GM11168 (cell line): ENCODE results near the gene DST.
"Not testable (repeated sequence)": the region's sequence is repeated elsewhere in the genome, so short reads cannot be mapped to it uniquely, and the experiment has no call there.

Experiments used
- in situ Hi-C: fragments of 300-500 bp; cut with MboI; formaldehyde crosslinking; loops from one replicate; pipeline ENCODE4 v1.12.0; 2022; ENCODE audit warnings: low sequenced_read_pairs; ENCODE audit not compliant: unreplicated experiment

DST gene

GRCh38 chr6:56664029-56664428 lies 21.3 kb upstream of the DST start:
- in situ Hi-C loops = no loop called here

DNA sequence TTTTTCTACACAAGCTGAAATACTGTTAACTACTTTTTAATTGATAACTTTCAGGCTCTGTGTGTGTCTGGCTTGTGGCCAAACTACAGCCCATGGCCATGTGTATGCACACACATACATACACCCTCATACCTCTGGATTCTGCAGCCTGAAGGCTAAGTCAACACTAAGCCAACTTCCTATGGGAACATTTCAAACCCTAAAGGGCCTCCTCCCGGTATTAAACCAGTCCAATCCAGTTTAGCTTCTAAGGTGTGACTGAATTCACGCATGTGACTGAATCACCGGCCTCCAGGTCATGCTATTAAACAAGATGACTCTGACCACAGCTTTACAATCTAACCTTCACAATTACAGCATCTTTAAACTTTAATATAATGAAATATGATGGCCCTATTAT lies 20.7 kb upstream of the DST start:
- in situ Hi-C loops = no loop called here

DNA sequence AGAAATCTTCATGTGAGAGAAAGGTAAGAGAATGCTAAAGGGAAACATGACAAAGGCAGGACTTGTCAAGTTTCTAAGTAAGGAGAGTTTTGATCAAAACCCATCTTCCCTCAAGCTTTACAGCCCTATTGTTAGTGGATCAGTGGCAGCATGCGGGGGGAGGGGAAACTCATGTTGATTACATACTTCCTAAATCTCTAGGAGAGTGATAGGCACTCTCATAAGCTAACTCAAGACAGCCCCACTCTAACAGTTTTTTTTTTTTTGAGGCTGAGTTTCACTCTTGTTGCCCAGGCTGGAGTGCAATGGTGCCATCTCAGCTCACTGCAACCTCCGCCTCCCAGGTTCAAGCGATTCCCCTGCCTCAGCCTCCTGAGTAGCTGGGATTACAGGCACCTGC lies 18.6 kb upstream of the DST start:
- in situ Hi-C loops = not testable (repeated sequence)

- in situ Hi-C loops = no loop called here
Observed at GRCh38 chr6:56660381-56660730, 17.7 kb upstream of the DST start.

- in situ Hi-C loops = no loop called here
Observed at GRCh38 chr6:56659721-56660380, 17.2 kb upstream of the DST start.

DNA sequence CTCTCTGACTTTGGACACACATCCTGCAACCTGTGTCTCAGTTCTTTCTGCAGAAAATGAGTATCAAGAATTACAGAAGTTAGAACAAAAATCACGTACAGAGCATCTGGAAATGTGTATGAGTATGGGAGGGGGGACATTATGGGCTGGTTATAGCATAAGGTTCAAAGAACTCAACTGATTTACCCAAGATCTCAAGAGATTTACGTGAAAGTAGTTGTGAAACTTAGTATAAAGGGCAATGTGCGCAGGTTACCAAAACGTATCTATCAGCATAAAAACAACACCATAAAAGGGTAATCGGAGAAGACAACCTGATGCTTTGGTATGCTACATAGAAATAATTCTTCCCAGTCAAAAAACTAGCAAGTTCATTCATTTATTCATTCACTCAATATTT lies 15.6 kb upstream of the DST start:
- in situ Hi-C loops = no loop called here

- in situ Hi-C loops = no loop called here
Observed at GRCh38 chr6:56657354-56657753, 14.7 kb upstream of the DST start.

DNA sequence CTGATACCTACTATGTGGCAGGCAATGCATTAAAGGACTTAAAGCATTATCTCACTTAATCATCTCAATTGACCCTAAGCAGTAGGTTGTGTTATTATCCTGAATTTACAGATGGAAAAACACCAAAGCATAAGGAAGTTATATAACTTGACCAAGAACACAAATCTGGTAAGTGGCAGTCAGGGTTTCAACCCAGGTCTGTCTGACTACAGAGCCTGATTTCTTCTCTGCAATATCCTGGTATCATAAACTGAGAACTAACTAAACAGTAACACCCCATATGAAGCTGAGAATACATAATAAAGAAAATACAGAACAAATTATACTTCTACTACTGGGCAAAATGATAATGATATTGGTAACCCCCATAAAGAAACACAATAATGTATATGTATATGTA lies 13.8 kb upstream of the DST start:
- in situ Hi-C loops = no loop called here

DNA sequence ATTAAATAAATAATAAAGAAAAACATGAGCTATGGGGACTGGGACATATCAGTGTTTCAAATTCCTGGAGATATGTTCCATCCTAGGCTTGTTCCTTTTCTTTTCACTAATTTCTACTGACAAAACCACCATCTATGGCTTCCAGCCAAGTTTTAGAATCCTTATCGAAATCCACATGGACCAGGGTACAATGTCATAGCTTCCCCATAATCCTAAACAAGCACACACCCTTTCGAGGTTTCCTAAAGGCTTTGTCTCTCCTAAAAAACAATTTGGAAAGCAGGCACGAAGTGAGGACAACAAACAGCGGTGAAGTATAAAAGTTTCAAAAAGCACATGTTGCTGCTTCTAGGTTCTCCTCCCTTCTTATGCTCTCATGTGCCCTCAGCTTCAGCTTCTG lies 13.3 kb upstream of the DST start:
- in situ Hi-C loops = no loop called here

DNA sequence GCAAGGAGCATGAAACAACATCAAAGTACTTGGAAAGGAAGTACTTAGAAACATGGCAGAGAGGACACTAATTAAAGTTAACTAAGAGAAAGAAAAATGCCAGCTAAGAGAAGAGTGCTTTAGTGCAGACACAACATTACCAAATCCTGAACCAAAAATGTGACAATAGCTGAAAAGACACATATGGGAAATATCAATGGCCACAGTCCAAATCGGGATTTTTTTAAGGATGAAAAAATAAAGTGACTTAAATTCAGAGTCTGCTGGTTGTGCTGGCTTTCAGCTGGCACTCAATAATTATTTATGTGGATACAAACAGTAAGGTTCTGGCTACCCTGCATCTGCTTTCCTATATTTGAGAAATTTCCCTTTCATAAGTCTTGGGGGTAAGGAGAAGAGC lies 12.6 kb upstream of the DST start:
- in situ Hi-C loops = no loop called here

GRCh38 chr6:56652994-56653393 lies 10.3 kb upstream of the DST start:
- in situ Hi-C loops = no loop called here

DNA sequence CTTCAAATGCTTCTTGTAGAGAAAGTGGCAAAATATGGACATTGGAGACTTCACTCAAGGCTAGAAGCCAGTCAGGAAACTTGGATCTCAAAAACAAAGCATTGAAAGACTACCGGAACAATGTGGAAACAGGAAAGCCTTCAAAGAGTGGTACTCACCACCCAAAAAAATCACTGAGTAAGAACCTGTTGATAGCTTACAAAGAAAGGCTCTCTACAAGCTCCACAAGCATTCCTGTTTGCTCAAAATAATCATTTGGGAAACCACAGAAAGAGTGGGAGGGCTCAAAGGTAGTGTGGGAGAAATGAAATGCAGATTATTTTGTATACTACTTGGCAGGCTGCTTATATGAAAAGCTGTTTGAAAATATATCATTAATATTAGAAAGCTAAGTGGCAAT lies 9.5 kb upstream of the DST start:
- in situ Hi-C loops = no loop called here

DNA sequence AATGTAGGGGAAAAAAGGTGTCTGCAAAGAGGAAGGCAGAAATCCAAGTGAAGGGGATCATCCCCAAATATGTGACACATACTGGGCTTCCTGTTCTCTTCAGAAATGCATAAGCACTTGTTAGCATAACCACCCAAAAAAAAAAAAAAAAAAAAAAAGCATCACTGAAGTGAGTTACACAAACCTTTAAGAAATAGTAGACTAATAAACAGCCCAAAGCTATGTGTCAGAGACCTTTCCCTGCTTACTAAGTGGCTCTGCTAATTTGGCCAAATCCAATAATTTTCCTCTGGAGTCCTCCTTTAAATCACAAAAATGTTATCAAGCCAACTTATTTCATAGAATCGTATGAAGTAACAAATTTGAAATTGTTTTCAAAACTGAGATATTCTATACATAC lies 7.5 kb upstream of the DST start:
- in situ Hi-C loops = no loop called here

DNA sequence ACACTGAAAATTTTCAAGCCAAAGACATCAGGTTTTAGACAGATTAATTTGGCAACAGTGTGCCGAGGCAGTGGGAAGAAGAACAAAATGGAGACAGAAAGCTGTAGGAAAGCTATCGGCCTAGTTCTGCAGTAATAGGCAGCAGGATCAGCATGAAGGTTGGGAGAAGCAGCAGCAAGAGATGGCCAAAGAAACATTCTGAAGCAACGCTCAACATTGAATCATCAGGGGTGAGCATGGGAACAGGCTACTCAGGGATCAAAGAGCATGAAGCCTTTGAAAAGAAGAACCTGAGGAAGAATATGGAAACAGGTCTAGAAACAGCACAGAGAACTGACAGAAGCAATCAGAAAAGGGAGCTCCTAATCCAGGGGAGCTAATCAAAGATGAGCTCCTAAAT lies 7.1 kb upstream of the DST start:
- in situ Hi-C loops = loop anchor here (10.0 kb wide), 1 partner anchor 195 kb away; no protein-coding TSS in a partner anchor

DNA sequence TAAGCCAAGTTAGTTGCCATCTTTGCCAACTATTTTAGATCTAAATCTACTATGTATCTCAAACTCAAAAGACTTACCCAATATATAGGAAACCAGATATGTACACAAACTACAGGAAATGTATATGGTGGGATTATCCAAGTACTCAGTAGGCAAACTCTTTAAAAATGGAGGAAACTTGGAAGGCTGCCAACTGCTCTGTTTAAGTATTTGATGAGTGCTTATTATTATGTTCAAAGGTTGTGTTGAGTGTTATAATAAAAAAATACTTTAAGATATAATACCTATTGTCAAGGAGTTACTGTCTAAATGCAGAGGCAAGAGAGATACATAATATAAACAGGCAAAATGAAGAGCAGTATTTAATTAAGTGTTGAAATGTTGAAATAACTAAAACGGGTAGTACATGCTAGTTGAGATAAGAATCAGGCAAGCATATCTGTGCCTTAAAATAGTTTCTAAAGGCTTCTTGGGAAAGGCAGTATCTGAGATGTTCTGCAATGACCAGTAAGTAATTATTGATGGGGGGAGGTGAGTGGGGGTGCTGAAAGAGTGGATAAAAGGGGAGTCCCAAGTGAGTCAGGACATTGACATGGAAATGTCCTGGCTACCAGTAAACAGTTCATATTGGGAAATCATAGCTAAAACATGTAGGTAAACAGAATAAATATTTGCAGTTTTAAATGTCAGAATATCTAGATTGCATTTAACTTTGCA lies 6.5 kb upstream of the DST start:
- in situ Hi-C loops = loop anchor here (10.0 kb wide), 1 partner anchor 196 kb away; no protein-coding TSS in a partner anchor

DNA sequence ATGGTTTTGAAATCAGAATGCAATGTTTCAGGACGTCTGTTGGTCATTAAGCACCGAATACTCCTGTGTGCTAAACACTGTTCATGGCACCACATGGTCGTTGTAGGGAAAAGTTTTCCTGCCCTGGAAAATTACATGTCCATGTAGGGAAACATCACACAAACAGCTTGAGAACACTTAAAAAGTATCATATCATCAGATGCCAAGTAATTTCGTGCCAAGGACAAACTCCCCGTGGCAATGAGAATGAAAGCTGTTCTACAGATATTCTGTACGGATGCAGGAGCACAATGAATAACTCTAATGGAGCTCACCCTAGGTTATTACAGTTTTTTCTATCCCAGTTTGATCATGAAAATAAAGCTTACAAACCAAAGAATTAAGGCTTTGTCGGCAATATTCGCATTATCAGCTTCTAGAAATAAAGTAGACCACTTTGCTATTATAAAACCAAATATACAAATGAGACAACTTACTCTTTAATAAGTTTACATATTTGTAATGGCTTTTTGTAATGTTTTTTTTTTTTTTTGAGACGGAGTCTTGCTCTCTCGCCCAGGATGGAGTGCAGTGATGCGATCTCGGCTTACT lies 4.6 kb upstream of the DST start:
- in situ Hi-C loops = loop anchor here (10.0 kb wide), 1 partner anchor 198 kb away; no protein-coding TSS in a partner anchor

DNA sequence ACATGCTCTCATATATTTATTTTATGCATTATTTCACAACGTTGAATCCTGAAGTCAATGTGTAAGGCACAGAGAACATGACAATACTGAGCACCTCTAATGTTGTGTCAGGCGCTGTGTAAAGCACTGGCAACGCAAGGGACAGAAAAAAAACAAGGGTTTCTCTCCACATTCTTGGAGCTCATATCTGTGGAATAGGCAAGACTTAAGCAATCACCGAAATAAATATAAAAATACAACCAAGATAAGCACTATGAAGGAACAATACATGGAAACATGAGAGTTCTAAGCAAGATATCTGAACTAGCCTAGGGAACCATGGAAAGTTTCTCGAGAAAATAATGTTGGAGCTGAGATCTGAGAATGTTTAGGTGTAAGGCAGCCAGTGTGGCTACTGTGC lies 1.7 kb upstream of the DST start:
- in situ Hi-C loops = loop anchor here (10.0 kb wide), 1 partner anchor 200 kb away; no protein-coding TSS in a partner anchor

- in situ Hi-C loops = loop anchor here (10.0 kb wide), 1 partner anchor 201 kb away; no protein-coding TSS in a partner anchor
Observed at GRCh38 chr6:56643379-56644089, 845 bp upstream of the DST start.

DNA sequence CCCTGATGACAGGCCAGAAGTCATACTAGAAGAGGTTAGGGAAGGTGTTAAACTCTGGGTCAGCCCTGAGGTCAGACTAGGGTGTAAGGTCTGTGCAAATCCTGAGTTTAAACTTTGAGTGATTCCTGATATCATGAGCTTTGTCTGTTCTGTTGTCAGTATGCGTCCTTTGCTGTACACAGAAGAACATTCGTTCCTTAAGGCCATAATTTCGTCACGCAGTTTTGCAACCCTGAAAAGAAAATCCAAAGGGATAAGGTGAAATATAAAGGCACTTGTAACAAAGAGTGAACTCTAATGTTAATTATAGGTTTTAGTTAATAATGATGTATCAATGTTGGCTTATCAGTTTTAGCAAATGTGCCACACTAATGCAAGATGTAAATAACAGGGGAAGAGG lies 2.3 kb downstream of the DST start:
- in situ Hi-C loops = loop anchor here (10.0 kb wide), 1 partner anchor 204 kb away; no protein-coding TSS in a partner anchor

GRCh38 chr6:56638760-56639159 lies 3.9 kb downstream of the DST start:
- in situ Hi-C loops = no loop called here

GRCh38 chr6:56637640-56638039 lies 5.0 kb downstream of the DST start:
- in situ Hi-C loops = no loop called here
